Upper lobe of left lung (tissue), 6 donors: ENCODE data around the gene ALDH1A1. TPM values are rescaled to one million over a fixed set of nuclear protein-coding genes. Genes with fewer than 3 reads are reported as not detected.

Experiments used
- ATAC-seq, 2 donors: fragments of 200-7000 bp; cut with Tn5 transposase; one replicate each; pipeline ENCODE4 v1.9.1; 2022; ENCODE audit warnings: mild to moderate bottlenecking in 2 of 2, moderate library complexity in 2 of 2; ENCODE audit not compliant: low FRiP score in 2 of 2
- DNase-seq, 2 donors: peaks; one replicate each; pipeline ENCODE4 v3.0.0-alpha.2; 2019 to 2020
- H3K27ac ChIP-seq, 4 donors: fragments of 200-600 bp; sonication (generic); one replicate each; pipeline ENCODE4 v1.5.1; 2016 to 2019
- H3K27me3 ChIP-seq, 4 donors: fragments of 200-600 bp; sonication (generic); one replicate each; pipeline ENCODE4 v1.5.1; 2017 to 2019
- H3K36me3 ChIP-seq, 4 donors: fragments of 200-600 bp; sonication (generic); one replicate each; pipeline ENCODE4 v1.5.1; 2016 to 2019
- H3K4me1 ChIP-seq, 4 donors: fragments of 200-600 bp; sonication (generic); one replicate each; pipeline ENCODE4 v1.5.1; 2018 to 2019
- H3K4me3 ChIP-seq, 4 donors: fragments of 200-600 bp; sonication (generic); one replicate each; pipeline ENCODE4 v1.5.1; 2017 to 2019; ENCODE audit warnings: mild to moderate bottlenecking in 2 of 4, moderate library complexity in 1 of 4
- H3K9me3 ChIP-seq, 4 donors: fragments of 200-600 bp; sonication (generic); one replicate each; pipeline ENCODE4 v1.5.1; 2018 to 2019
- CTCF ChIP-seq, 6 experiments: fragments of 450-650 bp in 4 of 6; fragments of 200-600 bp in 2 of 6; sonication (generic) in 2 of 6; IDR thresholded peaks; one replicate each; pipeline ENCODE4 v1.5.1; 2016 to 2019; ENCODE audit warnings: antibody characterized with exemption in 6 of 6
- EP300 ChIP-seq, 4 donors: sonication (generic); formaldehyde crosslinking; IDR thresholded peaks; one replicate each; pipeline ENCODE4 v1.5.1; 2017; ENCODE audit warnings: antibody characterized with exemption in 4 of 4, control low read depth in 2 of 4
- POLR2A ChIP-seq, 4 donors: fragments of 450-650 bp; IDR thresholded peaks; one replicate each; pipeline ENCODE4 v1.5.1; 2016 to 2017; ENCODE audit warnings: antibody characterized with exemption in 4 of 4, mild to moderate bottlenecking in 2 of 4
- POLR2AphosphoS5 ChIP-seq, 2 donors: sonication (generic); formaldehyde crosslinking; IDR thresholded peaks; one replicate each; pipeline ENCODE4 v1.5.1; 2017; ENCODE audit warnings: antibody characterized with exemption in 2 of 2
- WGBS, 2 donors: methylation state at CpG; one replicate each; pipeline ENCODE4 v1.1.5; 2017 to 2018; 5-methylcytosine and 5-hydroxymethylcytosine counted together
- total RNA-seq, 6 donors: library from RNA; depleted of rRNA in 4 of 6; stranded (reverse); fragments of >200 nt in 4 of 6; gene quantifications; one replicate each; pipeline versions ENCODE4 v1.1.0 to v1.2.1, GENCODE V29; 2016 to 2021
- donor health status: DM: no; HTN: no; CAD: no; lungs with moderate emphysema.
- donor health status: DM: no; HTN: yes; CAD: no; lungs with severe emphysema.

Gene ALDH1A1
- total RNA-seq, 6 donors from 2014 or later: 81.7 to 230 (median 137) TPM

- no peak overlapping the region for H3K27ac ChIP-seq
- H3K27me3 ChIP-seq: no peaks in the 10 kb centered on the region
- no peak for TF ChIP-seq POLR2AphosphoS5 (IDR thresholded peaks at IDR 0.05)
- DNase-seq: no peak
- no peaks in the 10 kb centered on the region for H3K9me3 ChIP-seq
- 94% methylated on average over 1 of the region's 1 CpG for WGBS, 2 donors
- no peak for ATAC-seq
- no peaks in the 10 kb centered on the region for H3K36me3 ChIP-seq
- H3K4me1 ChIP-seq: no peaks in the 10 kb centered on the region
- no peak overlapping the region for H3K4me3 ChIP-seq
These were observed 37.7 kb upstream of the ALDH1A1 start for GRCh38 chr9:72990397-72991182.

GRCh38 chr9:72986522-72987116 is 33.8 kb upstream of the ALDH1A1 start:
- Histone ChIP-seq H3K4me1 (no peaks in the 10 kb centered on the region), H3K4me3 (no peak overlapping the region), H3K27ac (no peak overlapping the region), H3K36me3 (no peaks in the 10 kb centered on the region), H3K27me3 (no peaks in the 10 kb centered on the region), H3K9me3 (no peaks in the 10 kb centered on the region)
- WGBS, 2 donors: 81 to 94% methylated on average over 6 of the region's 6 CpGs
- no peak for DNase-seq
- no peak for ATAC-seq
- TF ChIP-seq CTCF (IDR thresholded peaks at IDR 0.05) (no peak), POLR2AphosphoS5 (IDR thresholded peaks at IDR 0.05) (no peak), POLR2A (IDR thresholded peaks at IDR 0.05) (no peak), EP300 (IDR thresholded peaks at IDR 0.05) (no peak)

- H3K27ac ChIP-seq: no peak overlapping the region
- H3K36me3 ChIP-seq: no peaks in the 10 kb centered on the region
- no peaks in the 10 kb centered on the region for H3K4me1 ChIP-seq
- no peaks in the 10 kb centered on the region for H3K9me3 ChIP-seq
- DNase-seq (no peak), ATAC-seq (no peak)
- 77 to 79% methylated on average over 3 of the region's 3 CpGs for WGBS, 2 donors
- H3K27me3 ChIP-seq: no peaks in the 10 kb centered on the region
- TF ChIP-seq POLR2AphosphoS5 (IDR thresholded peaks at IDR 0.05) (no peak), CTCF (IDR thresholded peaks at IDR 0.05) (no peak), EP300 (IDR thresholded peaks at IDR 0.05) (no peak), POLR2A (IDR thresholded peaks at IDR 0.05) (no peak)
- H3K4me3 ChIP-seq: no peak overlapping the region
These were observed 32.9 kb upstream of the ALDH1A1 start for GRCh38 chr9:72985746-72986145.

GRCh38 chr9:72984991-72985390 is 32.1 kb upstream of the ALDH1A1 start:
- Histone ChIP-seq H3K9me3 (no peaks in the 10 kb centered on the region), H3K27ac (no peak overlapping the region), H3K4me3 (no peak overlapping the region), H3K27me3 (no peaks in the 10 kb centered on the region), H3K4me1 (no peaks in the 10 kb centered on the region), H3K36me3 (no peaks in the 10 kb centered on the region)
- DNase-seq (no peak), ATAC-seq (no peak)
- WGBS, 2 donors: 61 to 78% methylated on average over 3 of the region's 3 CpGs
- TF ChIP-seq CTCF (IDR thresholded peaks at IDR 0.05) (no peak), POLR2A (IDR thresholded peaks at IDR 0.05) (no peak), EP300 (IDR thresholded peaks at IDR 0.05) (no peak), POLR2AphosphoS5 (IDR thresholded peaks at IDR 0.05) (no peak)

GRCh38 chr9:72984226-72984947 is 31.5 kb upstream of the ALDH1A1 start:
- no peak overlapping the region for H3K4me3 ChIP-seq
- no peak overlapping the region for H3K27ac ChIP-seq
- 79 to 85% methylated on average over 2 of the region's 2 CpGs for WGBS, 2 donors
- no peaks in the 10 kb centered on the region for H3K36me3 ChIP-seq
- TF ChIP-seq POLR2AphosphoS5 (IDR thresholded peaks at IDR 0.05) (no peak), EP300 (IDR thresholded peaks at IDR 0.05) (no peak), POLR2A (IDR thresholded peaks at IDR 0.05) (no peak), CTCF (IDR thresholded peaks at IDR 0.05) (no peak)
- no peaks in the 10 kb centered on the region for H3K9me3 ChIP-seq
- ATAC-seq (no peak), DNase-seq (no peak)
- no peaks in the 10 kb centered on the region for H3K27me3 ChIP-seq
- H3K4me1 ChIP-seq: no peaks in the 10 kb centered on the region
